Lung (tissue), 12 donors: Measurements from ENCODE around the gene GRM5. TPM values are rescaled to one million over a fixed set of nuclear protein-coding genes. Genes with fewer than 3 reads are reported as not detected.
A peak's percentile ranks its signal among the peaks of the same experiment; 100 is the strongest.

Experiments
- ATAC-seq: fragments of 200-7000 bp; cut with Tn5 transposase; one replicate; pipeline ENCODE4 v1.9.1; 2020; ENCODE audit warnings: moderate number of reproducible peaks; ENCODE audit not compliant: insufficient read depth, low FRiP score
- DNase-seq, 3 donors: peaks; one replicate each; pipeline ENCODE4 v3.0.0-alpha.2; 2013 to 2017
- H3K27ac ChIP-seq, 2 donors: one replicate each; pipeline ENCODE4 v1.5.1; 2013; ENCODE audit warnings: mild to moderate bottlenecking in 2 of 2, moderate library complexity in 2 of 2, control low read depth in 1 of 2, inconsistent platforms in 1 of 2, low read depth in 1 of 2, low read length in 1 of 2
- H3K27me3 ChIP-seq, 3 donors: one replicate each; pipeline ENCODE4 v1.5.1; 2013; ENCODE audit warnings: low read length in 2 of 3; ENCODE audit not compliant: control insufficient read depth in 3 of 3, insufficient read depth in 3 of 3
- H3K36me3 ChIP-seq, 4 donors: one replicate each; pipeline ENCODE4 v1.5.1; 2013; ENCODE audit warnings: low read length in 4 of 4, mild to moderate bottlenecking in 1 of 4, moderate library complexity in 1 of 4; ENCODE audit not compliant: control insufficient read depth in 4 of 4, insufficient read depth in 4 of 4
- H3K4me1 ChIP-seq, 5 donors: one replicate each; pipeline ENCODE4 v1.5.1; 2013; ENCODE audit warnings: low read length in 5 of 5, mild to moderate bottlenecking in 2 of 5, moderate library complexity in 1 of 5; ENCODE audit not compliant: control insufficient read depth in 5 of 5, insufficient read depth in 5 of 5
- H3K4me3 ChIP-seq: one replicate; pipeline ENCODE4 v1.5.1; 2013; ENCODE audit warnings: mild to moderate bottlenecking, control low read depth, moderate library complexity
- H3K9ac ChIP-seq, 2 donors: one replicate each; pipeline ENCODE4 v1.5.1; 2013; ENCODE audit warnings: low read length in 2 of 2, control low read depth in 1 of 2; ENCODE audit not compliant: insufficient read depth in 1 of 2
- H3K9me3 ChIP-seq, 4 donors: one replicate each; pipeline ENCODE4 v1.5.1; 2013; ENCODE audit warnings: low read length in 3 of 4, mild to moderate bottlenecking in 1 of 4, moderate library complexity in 1 of 4; ENCODE audit not compliant: control insufficient read depth in 4 of 4, insufficient read depth in 3 of 4
- CTCF ChIP-seq: IDR thresholded peaks from 2 replicates; pipeline ENCODE4 v1.5.1; 2012; ENCODE audit warnings: mild to moderate bottlenecking; ENCODE audit errors: control extremely low read depth, extremely low read depth
- WGBS, 2 donors: extraction: QIAGEN DNeasy Blood & Tissue Kit; methylation state at CpG; one replicate each; pipeline ENCODE4 v1.1.7; 2013; 5-methylcytosine and 5-hydroxymethylcytosine counted together
- polyA plus RNA-seq, 2 donors: library from polyadenylated mRNA; stranded (reverse); fragments of 200-250 nt; gene quantifications; one replicate each; pipeline ENCODE4 v1.2.1, GENCODE V29; 2013
- total RNA-seq, 2 donors: library from RNA; depleted of rRNA in 1 of 2; stranded (reverse); fragments of >200 nt in 1 of 2; gene quantifications; one replicate each; pipeline ENCODE4 v1.2.1, GENCODE V29; 2014 to 2021
- donor health status: control.
- donor health status: control.
- donor health status: Bipolar disorder and iron deficiency.
- donor health status: healthy.
- donor health status: DM: yes; HTN: yes; CAD: no.

GRM5 gene
- total and polyA plus RNA-seq, 4 donors = 0.02 to 1.2 (median 0.35) TPM

GRCh38 chr11:88521399-88521798 is 544.4 kb downstream of the GRM5 start:
- Histone ChIP-seq H3K27ac (no peak overlapping the region), H3K4me1 (no peaks in the 10 kb centered on the region), H3K9ac (no peak overlapping the region), H3K4me3 (no peak overlapping the region), H3K36me3 (no peaks in the 10 kb centered on the region), H3K9me3 (no peaks in the 10 kb centered on the region), H3K27me3 (no peaks in the 10 kb centered on the region)
- DNase-seq (no peak), ATAC-seq (no peak)
- no peak for TF ChIP-seq CTCF

- DNase-seq = no peak
- Histone ChIP-seq H3K27me3 (no peaks in the 10 kb centered on the region), H3K27ac (no peak overlapping the region), H3K36me3 (no peaks in the 10 kb centered on the region), H3K9ac (no peak overlapping the region), H3K4me3 (no peak overlapping the region), H3K9me3 (no peaks in the 10 kb centered on the region), H3K4me1 (no peaks in the 10 kb centered on the region)
- ATAC-seq = no peak
- TF ChIP-seq CTCF = no peak
Observed at GRCh38 chr11:88520391-88520790, 545.4 kb downstream of the GRM5 start.

- H3K4me3 ChIP-seq = no peak overlapping the region
- DNase-seq (no peak), ATAC-seq (no peak)
- no peak overlapping the region for H3K9ac ChIP-seq
- H3K27me3 ChIP-seq = no peaks in the 10 kb centered on the region
- WGBS, 2 donors = 84 to 86% methylated on average over 4 of the region's 4 CpGs
- TF ChIP-seq CTCF = no peak
- no peaks in the 10 kb centered on the region for H3K9me3 ChIP-seq
- H3K36me3 ChIP-seq = no peaks in the 10 kb centered on the region
- peaks cover 0 to 10% (median 0%) of the 10 kb centered on the region in 5 donors for H3K4me1 ChIP-seq
- H3K27ac ChIP-seq = no peak overlapping the region
Observed at GRCh38 chr11:88515002-88515401, 550.8 kb downstream of the GRM5 start.

GRCh38 chr11:88511006-88511405 is 554.8 kb downstream of the GRM5 start:
- H3K36me3 ChIP-seq = no peaks in the 10 kb centered on the region
- no peaks in the 10 kb centered on the region for H3K9me3 ChIP-seq
- no peak for TF ChIP-seq CTCF
- no peak overlapping the region for H3K4me3 ChIP-seq
- ATAC-seq (no peak), DNase-seq (peak; percentile 34 to 88 (median 76))
- H3K27ac ChIP-seq = no peak overlapping the region
- WGBS, 2 donors = 61 to 72% methylated on average over 1 of the region's 1 CpG
- peaks cover 0 to 14% (median 0%) of the 10 kb centered on the region in 5 donors for H3K4me1 ChIP-seq
- H3K9ac ChIP-seq = no peak overlapping the region
- H3K27me3 ChIP-seq = peaks cover 0 to 3% (median 0%) of the 10 kb centered on the region in 3 donors
